ENCODE results near the gene PET117. TPM values are rescaled to one million over a fixed set of nuclear protein-coding genes. Genes with fewer than 3 reads are reported as not detected.

PET117 gene
- total RNA-seq, 1 donor from 2014 or later: 18.5 TPM

DNA sequence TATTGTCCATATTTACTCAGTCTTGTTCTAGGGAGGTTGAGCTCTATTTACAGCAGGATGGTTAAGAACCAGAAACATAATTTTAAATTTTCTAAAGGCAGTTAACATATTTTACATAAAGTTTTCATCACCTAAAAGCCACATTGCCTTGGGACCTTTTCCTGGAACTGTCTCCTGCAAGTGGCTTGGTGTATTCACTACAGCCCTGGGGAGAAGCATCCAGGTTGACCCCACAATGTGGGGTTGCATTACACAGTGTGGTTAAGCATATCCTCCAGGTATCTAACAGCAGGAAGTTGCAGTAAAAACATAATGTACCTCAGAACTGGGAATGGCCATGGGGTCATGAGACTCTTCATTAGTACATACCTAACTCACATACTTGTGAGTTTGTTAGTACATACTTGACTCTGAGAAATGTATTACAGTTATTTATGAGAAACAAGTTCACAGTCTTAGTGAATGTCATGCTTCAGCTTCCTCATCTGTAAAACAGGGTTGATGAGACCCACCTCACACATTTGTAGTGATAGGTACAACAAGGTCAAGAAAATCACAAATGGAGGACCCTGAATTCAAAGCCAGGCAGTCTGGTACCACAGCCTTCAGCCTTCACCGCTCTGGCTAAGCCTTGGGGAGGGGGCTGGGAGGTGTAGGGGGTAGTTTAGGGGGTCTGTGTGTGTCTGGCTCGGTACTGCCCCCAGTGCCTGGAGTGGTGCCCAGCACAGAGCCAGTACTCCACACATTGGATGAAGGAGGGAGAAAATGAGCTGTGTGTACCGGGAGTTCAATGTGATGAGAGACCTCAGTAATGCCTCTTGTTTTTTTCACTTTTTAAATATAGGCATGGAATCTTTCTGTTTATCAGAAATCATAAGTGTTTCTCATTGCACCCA lies 52.9 kb downstream of the PET117 start:
- Mint-ChIP-seq H3K27ac (no peak overlapping the region), H3K27me3 (no peaks in the 10 kb centered on the region), H3K9me3 (ENCODE audit: low read depth) (no peaks in the 10 kb centered on the region), H3K36me3 (ENCODE audit: insufficient read depth) (peaks cover 6% of the 10 kb centered on the region), H3K4me1 (ENCODE audit: low read depth) (peaks cover 3% of the 10 kb centered on the region), H3K4me3 (ENCODE audit: low read depth) (no peak overlapping the region)
- DNase-seq (ENCODE audit: low spot score, unreplicated experiment): no peak
- no peak for TF ChIP-seq CTCF (IDR thresholded peaks at IDR 0.05; ENCODE audit: unreplicated experiment)

DNA sequence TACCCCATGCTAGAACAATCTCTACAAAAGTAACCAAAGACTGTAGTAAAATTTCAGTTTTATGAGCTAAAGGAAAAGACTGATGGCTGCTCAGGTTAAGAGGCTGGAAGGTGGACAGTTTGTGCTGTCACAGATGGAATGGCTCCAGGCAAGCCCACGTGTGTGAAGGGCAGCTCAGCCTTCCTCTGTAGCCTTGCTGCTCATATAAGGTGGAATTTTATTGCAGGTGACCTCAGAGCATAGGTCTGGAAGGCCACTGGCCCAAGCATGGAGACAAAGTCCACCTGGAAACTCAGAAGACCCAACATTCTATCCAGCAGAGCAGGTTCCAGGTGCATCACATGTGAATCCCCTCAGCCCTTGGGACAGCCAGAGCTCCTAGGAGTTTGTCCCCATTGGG lies 53.6 kb downstream of the PET117 start:
- Mint-ChIP-seq H3K9me3 (ENCODE audit: low read depth) (no peaks in the 10 kb centered on the region), H3K36me3 (ENCODE audit: insufficient read depth) (peaks cover 6% of the 10 kb centered on the region), H3K27me3 (no peaks in the 10 kb centered on the region), H3K4me1 (ENCODE audit: low read depth) (peaks cover 3% of the 10 kb centered on the region), H3K4me3 (ENCODE audit: low read depth) (no peak overlapping the region), H3K27ac (no peak overlapping the region)
- no peak for DNase-seq (ENCODE audit: low spot score, unreplicated experiment)
- no peak for TF ChIP-seq CTCF (IDR thresholded peaks at IDR 0.05; ENCODE audit: unreplicated experiment)

Other genes with a start within 250 kb of the PET117 start
- 106 and 109 TPM in 2 replicates for gene SNX5, start 169.1 kb upstream of the PET117 start, total RNA-seq
- gene MGME1, start 168.8 kb upstream of the PET117 start, total RNA-seq: 20.3 and 24.6 TPM in 2 replicates
- gene OVOL2, start 79.9 kb upstream of the PET117 start, total RNA-seq: 5.4 and 5.9 TPM in 2 replicates
- 26.1 and 26.7 TPM in 2 replicates for gene KAT14, start within 50 bp of the PET117 start, total RNA-seq
- 25.0 and 27.2 TPM in 2 replicates for gene ZNF133, start 150.7 kb downstream of the PET117 start, total RNA-seq